IPS-18a (cell line): ENCODE data around the gene TBC1D25.
"Not testable (repeated sequence)": the region's sequence is repeated elsewhere in the genome, so short reads cannot be mapped to it uniquely, and the experiment has no call there.

ENCODE experiments used
- H3K27ac ChIP-seq: one replicate; pipeline ENCODE4 v1.5.1; 2013; ENCODE audit warnings: low read length
- H3K27me3 ChIP-seq: one replicate; pipeline ENCODE4 v1.6.1; 2013; ENCODE audit warnings: mild to moderate bottlenecking, low read length; ENCODE audit not compliant: control insufficient read depth, insufficient read depth
- H3K36me3 ChIP-seq: one replicate; pipeline ENCODE4 v1.6.1; 2013; ENCODE audit warnings: low read depth, low read length; ENCODE audit not compliant: control insufficient read depth
- H3K4me1 ChIP-seq: one replicate; pipeline ENCODE4 v1.6.1; 2013; ENCODE audit warnings: low read depth, low read length; ENCODE audit not compliant: control insufficient read depth
- H3K4me3 ChIP-seq: one replicate; pipeline ENCODE4 v1.5.1; 2013; ENCODE audit warnings: low read length
- H3K9ac ChIP-seq: one replicate; pipeline ENCODE4 v1.6.1; 2013; ENCODE audit warnings: mild to moderate bottlenecking, low read length, moderate library complexity
- H3K9me3 ChIP-seq: one replicate; pipeline ENCODE4 v1.6.1; 2013; ENCODE audit warnings: low read depth, low read length; ENCODE audit not compliant: control insufficient read depth

The TBC1D25 gene

GRCh38 chrX:48516987-48517386, 22.5 kb upstream of the TBC1D25 start:
- no peak overlapping the region for H3K9ac ChIP-seq
- H3K4me1 ChIP-seq: no peaks in the 10 kb centered on the region
- no peak overlapping the region for H3K4me3 ChIP-seq
- H3K27ac ChIP-seq: no peak overlapping the region
- no peaks in the 10 kb centered on the region for H3K36me3 ChIP-seq
- no peaks in the 10 kb centered on the region for H3K9me3 ChIP-seq
- no peaks in the 10 kb centered on the region for H3K27me3 ChIP-seq

- not testable (repeated sequence) for H3K4me1 ChIP-seq, H3K36me3 ChIP-seq, H3K4me3 ChIP-seq
These were observed 20.0 kb upstream of the TBC1D25 start for GRCh38 chrX:48519481-48519880.

GRCh38 chrX:48520455-48520854, 19.1 kb upstream of the TBC1D25 start:
- Histone ChIP-seq H3K4me3 (no peak overlapping the region), H3K27ac (no peak overlapping the region), H3K9me3 (no peaks in the 10 kb centered on the region), H3K27me3 (no peaks in the 10 kb centered on the region), H3K9ac (no peak overlapping the region), H3K36me3 (peaks cover 9% of the 10 kb centered on the region), H3K4me1 (no peaks in the 10 kb centered on the region)

More at GRCh38 chrX:48519481-48519880, 20.0 kb upstream of the TBC1D25 start:
- not testable (repeated sequence) for H3K27me3 ChIP-seq, H3K9ac ChIP-seq, H3K9me3 ChIP-seq, H3K27ac ChIP-seq

GRCh38 chrX:48520976-48521352, 18.6 kb upstream of the TBC1D25 start:
- peak overlapping the region; percentile 76 for H3K9ac ChIP-seq
- no peaks in the 10 kb centered on the region for H3K4me1 ChIP-seq
- peak overlapping the region; percentile 79 for H3K4me3 ChIP-seq
- no peaks in the 10 kb centered on the region for H3K9me3 ChIP-seq
- no peaks in the 10 kb centered on the region for H3K27me3 ChIP-seq
- peak overlapping the region; percentile 41 for H3K27ac ChIP-seq
- peaks cover 9% of the 10 kb centered on the region for H3K36me3 ChIP-seq

- H3K27ac ChIP-seq: peak within 1 kb of the TSS; percentile 41
- no peaks in the 10 kb centered on the region for H3K9me3 ChIP-seq
- H3K36me3 ChIP-seq: peaks cover 9% of the 10 kb centered on the region
- H3K4me3 ChIP-seq: peak within 1 kb of the TSS; percentile 79
- no peaks in the 10 kb centered on the region for H3K27me3 ChIP-seq
- peak within 1 kb of the TSS; percentile 76 for H3K9ac ChIP-seq
- no peaks in the 10 kb centered on the region for H3K4me1 ChIP-seq
These were observed 17.9 kb upstream of the TBC1D25 start, which contains the start of gene EBP for GRCh38 chrX:48521353-48522243. Gene EBP (plus strand): TSS chrX:48521808. CDS start chrX:48523772, 1,964 bp downstream.

GRCh38 chrX:48522291-48522690, 17.2 kb upstream of the TBC1D25 start:
- no peaks in the 10 kb centered on the region for H3K4me1 ChIP-seq
- H3K27ac ChIP-seq: no peak overlapping the region
- H3K9me3 ChIP-seq: no peaks in the 10 kb centered on the region
- peaks cover 13% of the 10 kb centered on the region for H3K36me3 ChIP-seq
- H3K9ac ChIP-seq: peak overlapping the region; percentile 76
- H3K4me3 ChIP-seq: peak overlapping the region; percentile 79
- no peaks in the 10 kb centered on the region for H3K27me3 ChIP-seq

GRCh38 chrX:48523682-48524081, 15.8 kb upstream of the TBC1D25 start:
- Histone ChIP-seq H3K9ac (no peak overlapping the region), H3K27me3 (no peaks in the 10 kb centered on the region), H3K9me3 (no peaks in the 10 kb centered on the region), H3K36me3 (peaks cover 17% of the 10 kb centered on the region), H3K27ac (no peak overlapping the region), H3K4me1 (no peaks in the 10 kb centered on the region), H3K4me3 (no peak overlapping the region)

- H3K36me3 ChIP-seq: peaks cover 20% of the 10 kb centered on the region
- not testable (repeated sequence) for H3K4me1 ChIP-seq, H3K4me3 ChIP-seq, H3K9me3 ChIP-seq, H3K27ac ChIP-seq, H3K9ac ChIP-seq, H3K27me3 ChIP-seq
These were observed 13.7 kb upstream of the TBC1D25 start for GRCh38 chrX:48525853-48526252.

GRCh38 chrX:48530736-48531135, 8.8 kb upstream of the TBC1D25 start:
- Histone ChIP-seq H3K27ac (no peak overlapping the region), H3K36me3 (peaks cover 11% of the 10 kb centered on the region), H3K4me3 (no peak overlapping the region), H3K9me3 (peaks cover 6% of the 10 kb centered on the region), H3K27me3 (no peaks in the 10 kb centered on the region), H3K4me1 (no peaks in the 10 kb centered on the region), H3K9ac (no peak overlapping the region)

GRCh38 chrX:48531358-48531959, 8.1 kb upstream of the TBC1D25 start:
- no peak overlapping the region for H3K27ac ChIP-seq
- peaks cover 6% of the 10 kb centered on the region for H3K9me3 ChIP-seq
- no peak overlapping the region for H3K9ac ChIP-seq

GRCh38 chrX:48532161-48532560, 7.4 kb upstream of the TBC1D25 start:
- Histone ChIP-seq H3K9me3 (peaks cover 6% of the 10 kb centered on the region), H3K36me3 (peaks cover 8% of the 10 kb centered on the region), H3K9ac (no peak overlapping the region), H3K27ac (no peak overlapping the region), H3K27me3 (no peaks in the 10 kb centered on the region), H3K4me3 (no peak overlapping the region), H3K4me1 (no peaks in the 10 kb centered on the region)

More at GRCh38 chrX:48531358-48531959, 8.1 kb upstream of the TBC1D25 start:
- Histone ChIP-seq H3K36me3 (peaks cover 11% of the 10 kb centered on the region), H3K4me3 (no peak overlapping the region), H3K27me3 (no peaks in the 10 kb centered on the region), H3K4me1 (no peaks in the 10 kb centered on the region)
